ENCODE data around the gene APMAP. TPM values are rescaled to one million over a fixed set of nuclear protein-coding genes. Genes with fewer than 3 reads are reported as not detected.

APMAP gene
- total RNA-seq, 2 experiments from 2014 or later, result 27.7 to 28.0 TPM

- Histone ChIP-seq H3K4me1 (ENCODE audit: insufficient read depth, low read length, poor library complexity, severe bottlenecking) (peaks cover 14% of the 10 kb centered on the region), H3K27ac (ENCODE audit: low read depth, low read length, poor library complexity, severe bottlenecking) (no peak overlapping the region), H3K9me2 (ENCODE audit: insufficient read depth, low read length) (no peaks in the 10 kb centered on the region), H4K20me1 (ENCODE audit: insufficient read depth, low read length) (peaks cover 16% of the 10 kb centered on the region), H2AFZ (ENCODE audit: low read length) (no peak overlapping the region), H3K9me3 (ENCODE audit: low read length) (no peaks in the 10 kb centered on the region), H3K4me3 (ENCODE audit: low read depth, low read length, poor library complexity, severe bottlenecking) (no peak overlapping the region), H3K4me2 (ENCODE audit: low read length) (no peak overlapping the region), H3K36me3 (ENCODE audit: insufficient read depth, low read length) (peaks cover 31% of the 10 kb centered on the region), H3K79me2 (ENCODE audit: insufficient read depth, low read depth, low read length) (peaks cover 16% of the 10 kb centered on the region; the same call in 1 of the 2 replicates)
- ChIA-PET CTCF (ENCODE audit: unreplicated experiment) (no interaction called here), POLR2A (no interaction called here)
- TF ChIP-seq CTCF (conservative IDR thresholded peaks at IDR 0.05; ENCODE audit: low read length) (no peak), EZH2phosphoT487 (IDR thresholded peaks at IDR 0.05; ENCODE audit: borderline replicate concordance, low read depth, low read length) (no peak)
- DNase-seq (ENCODE audit: low spot score), result no peak
- intact Hi-C loops (cut with micrococcal nuclease; ENCODE audit: unreplicated experiment), result no loop called here
- no TSS peak for BruUV-seq (replicated peaks)
These were observed 5.3 kb downstream of the APMAP start for GRCh38 chr20:24987244-24987643.

DNA sequence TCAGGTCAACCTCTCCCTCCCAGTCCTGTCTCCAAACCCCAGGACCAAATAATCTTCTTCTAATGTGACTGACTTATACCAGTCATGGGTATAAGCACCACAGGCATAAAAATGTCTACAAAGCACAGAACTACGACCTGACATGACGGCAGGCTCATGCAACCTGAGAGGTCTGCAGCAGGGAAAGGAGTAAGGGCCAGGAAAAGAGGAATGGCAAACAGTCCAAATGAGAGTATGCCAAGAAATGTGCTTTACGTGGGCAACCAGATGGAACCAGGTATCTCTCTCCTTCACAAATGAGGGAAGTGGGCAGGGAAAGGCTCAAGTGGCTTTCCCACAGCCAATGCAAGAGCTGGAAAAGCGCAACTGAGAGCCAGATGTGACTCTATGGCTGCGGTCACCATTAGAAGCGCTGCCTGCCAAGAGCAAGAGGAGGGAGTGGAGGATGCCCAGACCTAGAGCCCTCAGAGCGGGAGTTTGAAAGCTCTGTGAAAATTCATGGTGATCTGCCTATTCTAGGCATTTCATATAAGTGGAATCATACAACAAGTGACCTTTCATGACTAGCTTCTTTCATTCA lies 6.0 kb downstream of the APMAP start:
- H2AFZ ChIP-seq (ENCODE audit: low read length), result no peak overlapping the region
- TF ChIP-seq CTCF (conservative IDR thresholded peaks at IDR 0.05; ENCODE audit: low read length) (no peak), EZH2phosphoT487 (IDR thresholded peaks at IDR 0.05; ENCODE audit: borderline replicate concordance, low read depth, low read length) (no peak)
- no peak overlapping the region for H3K4me3 ChIP-seq (ENCODE audit: low read depth, low read length, poor library complexity, severe bottlenecking)
- intact Hi-C loops (cut with micrococcal nuclease; ENCODE audit: unreplicated experiment), result no loop called here
- H3K36me3 ChIP-seq (ENCODE audit: insufficient read depth, low read length), result peaks cover 38% of the 10 kb centered on the region
- POLR2A ChIA-PET, result no interaction called here
- no peak for DNase-seq (ENCODE audit: low spot score)
- H3K4me1 ChIP-seq (ENCODE audit: insufficient read depth, low read length, poor library complexity, severe bottlenecking), result peaks cover 11% of the 10 kb centered on the region
- H3K9me3 ChIP-seq (ENCODE audit: low read length), result no peaks in the 10 kb centered on the region
- H3K9me2 ChIP-seq (ENCODE audit: insufficient read depth, low read length), result no peaks in the 10 kb centered on the region
- no peak overlapping the region for H3K4me2 ChIP-seq (ENCODE audit: low read length)
- CTCF ChIA-PET (ENCODE audit: unreplicated experiment), result no interaction called here
- peaks cover 11% of the 10 kb centered on the region for H4K20me1 ChIP-seq (ENCODE audit: insufficient read depth, low read length)
- no peak overlapping the region for H3K27ac ChIP-seq (ENCODE audit: low read depth, low read length, poor library complexity, severe bottlenecking)
- H3K79me2 ChIP-seq (ENCODE audit: insufficient read depth, low read depth, low read length), result peaks cover 9% of the 10 kb centered on the region; the same call in 1 of the 2 replicates
- BruUV-seq (replicated peaks), result no TSS peak

- Histone ChIP-seq H3K79me2 (ENCODE audit: insufficient read depth, low read depth, low read length) (peaks cover 3% of the 10 kb centered on the region; the same call in 1 of the 2 replicates), H4K20me1 (ENCODE audit: insufficient read depth, low read length) (peaks cover 6% of the 10 kb centered on the region; the same call in 1 of the 2 replicates), H3K4me3 (ENCODE audit: low read depth, low read length, poor library complexity, severe bottlenecking) (no peak overlapping the region), H3K4me1 (ENCODE audit: insufficient read depth, low read length, poor library complexity, severe bottlenecking) (peaks cover 4% of the 10 kb centered on the region), H3K27ac (ENCODE audit: low read depth, low read length, poor library complexity, severe bottlenecking) (no peak overlapping the region), H3K9me3 (ENCODE audit: low read length) (no peaks in the 10 kb centered on the region), H3K36me3 (ENCODE audit: insufficient read depth, low read length) (peaks cover 46% of the 10 kb centered on the region), H3K4me2 (ENCODE audit: low read length) (no peak overlapping the region), H3K9me2 (ENCODE audit: insufficient read depth, low read length) (no peaks in the 10 kb centered on the region), H2AFZ (ENCODE audit: low read length) (no peak overlapping the region)
- DNase-seq (ENCODE audit: low spot score), result no peak
- BruUV-seq (replicated peaks), result no TSS peak
- intact Hi-C loops (cut with micrococcal nuclease; ENCODE audit: unreplicated experiment), result no loop called here
- TF ChIP-seq CTCF (conservative IDR thresholded peaks at IDR 0.05; ENCODE audit: low read length) (no peak), EZH2phosphoT487 (IDR thresholded peaks at IDR 0.05; ENCODE audit: borderline replicate concordance, low read depth, low read length) (no peak)
- CTCF ChIA-PET (ENCODE audit: unreplicated experiment), result no interaction called here
- POLR2A ChIA-PET, result no interaction called here
These were observed 6.7 kb downstream of the APMAP start for GRCh38 chr20:24985802-24986201.
